Osteocyte (in vitro differentiated cells): ENCODE measurements around the gene RAPGEF5. TPM values are rescaled to one million over a fixed set of nuclear protein-coding genes. Genes with fewer than 3 reads are reported as not detected.

Experiments
- DNase-seq: peaks from one replicate; pipeline ENCODE4 v3.0.0; 2021; ENCODE audit warnings: mixed read lengths; ENCODE audit not compliant: unreplicated experiment; ENCODE audit errors: extremely low spot score
- H3K27ac Mint-ChIP-seq: one replicate; pipeline ENCODE4 v1.8.0; 2021; ENCODE audit warnings: mild to moderate bottlenecking, mixed read lengths; ENCODE audit not compliant: unreplicated experiment
- H3K27me3 Mint-ChIP-seq: one replicate; pipeline ENCODE4 v1.8.0; 2021; ENCODE audit warnings: mixed read lengths; ENCODE audit not compliant: unreplicated experiment
- H3K36me3 Mint-ChIP-seq: one replicate; pipeline ENCODE4 v1.8.0; 2021; ENCODE audit warnings: mixed read lengths; ENCODE audit not compliant: unreplicated experiment
- H3K4me1 Mint-ChIP-seq: one replicate; pipeline ENCODE4 v1.8.0; 2021; ENCODE audit warnings: mixed read lengths; ENCODE audit not compliant: unreplicated experiment
- H3K4me3 Mint-ChIP-seq: one replicate; pipeline ENCODE4 v1.8.0; 2021; ENCODE audit warnings: mild to moderate bottlenecking, moderate library complexity, mixed read lengths; ENCODE audit not compliant: unreplicated experiment
- H3K9me3 Mint-ChIP-seq: one replicate; pipeline ENCODE4 v1.8.0; 2021; ENCODE audit warnings: mixed read lengths; ENCODE audit not compliant: unreplicated experiment
- total RNA-seq: library from RNA; stranded (reverse); gene quantifications from 2 replicates; pipeline ENCODE4 v1.2.1, GENCODE V29; 2021
- TF ChIP-seq, protein P1 (sequence below): fragments of 200-600 bp; sonication (generic); IDR thresholded peaks from 2 replicates; pipeline ENCODE4 v1.5.0; 2021; ENCODE audit warnings: antibody characterized with exemption, mild to moderate bottlenecking, moderate library complexity

The RAPGEF5 gene
- total RNA-seq, 1 donor from 2014 or later = 0.27 TPM

DNA sequence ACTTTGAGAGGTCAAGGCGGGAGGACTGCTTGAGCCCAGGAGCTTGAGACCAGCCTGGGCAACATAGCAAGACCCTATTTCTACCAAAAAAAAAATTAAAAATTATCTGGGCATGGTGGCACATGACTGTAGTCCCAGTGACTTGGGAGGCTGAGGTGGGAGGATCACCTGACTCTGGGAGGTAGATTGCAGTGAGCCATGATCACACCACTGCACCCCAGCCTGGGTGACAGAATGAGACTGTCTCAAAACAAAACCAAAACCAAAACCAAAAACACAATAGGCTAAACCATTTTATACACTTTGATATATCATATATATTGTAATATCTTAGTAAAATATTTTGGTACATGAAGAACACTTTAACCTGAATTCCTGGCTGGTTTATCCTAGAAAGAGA is 101.6 kb downstream of the RAPGEF5 start:
- Mint-ChIP-seq H3K36me3 (no peaks in the 10 kb centered on the region), H3K27me3 (peaks cover 2% of the 10 kb centered on the region), H3K4me1 (no peaks in the 10 kb centered on the region), H3K27ac (no peak overlapping the region), H3K4me3 (no peak overlapping the region), H3K9me3 (no peaks in the 10 kb centered on the region)
- TF ChIP-seq, protein P1, sequence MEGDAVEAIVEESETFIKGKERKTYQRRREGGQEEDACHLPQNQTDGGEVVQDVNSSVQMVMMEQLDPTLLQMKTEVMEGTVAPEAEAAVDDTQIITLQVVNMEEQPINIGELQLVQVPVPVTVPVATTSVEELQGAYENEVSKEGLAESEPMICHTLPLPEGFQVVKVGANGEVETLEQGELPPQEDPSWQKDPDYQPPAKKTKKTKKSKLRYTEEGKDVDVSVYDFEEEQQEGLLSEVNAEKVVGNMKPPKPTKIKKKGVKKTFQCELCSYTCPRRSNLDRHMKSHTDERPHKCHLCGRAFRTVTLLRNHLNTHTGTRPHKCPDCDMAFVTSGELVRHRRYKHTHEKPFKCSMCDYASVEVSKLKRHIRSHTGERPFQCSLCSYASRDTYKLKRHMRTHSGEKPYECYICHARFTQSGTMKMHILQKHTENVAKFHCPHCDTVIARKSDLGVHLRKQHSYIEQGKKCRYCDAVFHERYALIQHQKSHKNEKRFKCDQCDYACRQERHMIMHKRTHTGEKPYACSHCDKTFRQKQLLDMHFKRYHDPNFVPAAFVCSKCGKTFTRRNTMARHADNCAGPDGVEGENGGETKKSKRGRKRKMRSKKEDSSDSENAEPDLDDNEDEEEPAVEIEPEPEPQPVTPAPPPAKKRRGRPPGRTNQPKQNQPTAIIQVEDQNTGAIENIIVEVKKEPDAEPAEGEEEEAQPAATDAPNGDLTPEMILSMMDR = no peak
- no peak for DNase-seq

DNA sequence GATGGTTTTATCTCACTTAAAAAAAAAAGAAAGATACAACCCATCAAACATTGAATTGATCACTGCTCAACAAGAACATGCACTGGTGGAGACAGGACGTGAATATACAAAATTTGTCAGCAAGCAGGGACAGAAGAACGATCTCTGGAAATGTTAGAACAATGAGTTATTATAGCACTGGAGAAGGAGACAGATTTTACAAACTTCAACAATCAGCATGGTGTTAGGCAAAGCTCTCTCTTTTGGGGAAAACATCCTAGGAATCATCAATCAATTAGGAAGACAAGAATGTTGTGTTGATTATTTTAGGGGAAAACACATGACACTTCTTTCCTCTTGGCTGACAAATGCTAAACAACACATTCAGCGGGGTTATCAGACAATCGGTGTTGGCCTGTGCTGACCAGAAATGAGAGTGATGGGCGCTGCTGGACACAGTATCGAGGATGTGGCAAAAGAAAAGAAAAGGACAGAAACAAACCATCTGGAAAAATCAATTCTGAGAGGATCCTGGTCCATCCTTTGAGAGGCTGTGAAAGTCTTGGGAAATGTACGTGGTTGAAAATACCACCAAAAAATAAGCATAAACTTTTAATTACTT is 103.9 kb downstream of the RAPGEF5 start:
- TF ChIP-seq, protein P1 = no peak
- Mint-ChIP-seq H3K27me3 (peaks cover 2% of the 10 kb centered on the region), H3K36me3 (no peaks in the 10 kb centered on the region), H3K27ac (no peak overlapping the region), H3K4me1 (no peaks in the 10 kb centered on the region), H3K9me3 (no peaks in the 10 kb centered on the region), H3K4me3 (no peak overlapping the region)
- no peak for DNase-seq

DNA sequence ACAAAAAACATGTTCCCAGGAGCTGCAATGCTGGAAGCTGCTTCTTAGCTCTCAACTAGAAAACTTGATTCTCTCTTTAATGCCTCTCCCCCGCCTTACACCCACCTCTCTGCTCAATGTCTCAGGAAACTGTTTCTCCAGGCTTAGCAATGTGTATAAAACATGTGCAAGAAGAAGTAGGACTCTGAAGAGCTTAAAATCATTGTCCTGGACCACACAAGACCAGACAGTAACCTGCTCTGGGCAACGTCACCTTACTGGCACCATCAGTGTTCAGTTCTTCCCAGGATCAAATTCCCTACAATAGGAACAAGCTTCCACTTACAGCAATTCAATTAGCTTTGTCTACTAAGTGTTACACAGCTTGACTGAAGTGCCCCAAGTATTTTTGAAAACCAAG is 104.9 kb downstream of the RAPGEF5 start:
- TF ChIP-seq, protein P1 = no peak
- no peak for DNase-seq
- Mint-ChIP-seq H3K27ac (no peak overlapping the region), H3K27me3 (peaks cover 2% of the 10 kb centered on the region), H3K4me1 (no peaks in the 10 kb centered on the region), H3K36me3 (no peaks in the 10 kb centered on the region), H3K4me3 (no peak overlapping the region), H3K9me3 (no peaks in the 10 kb centered on the region)

DNA sequence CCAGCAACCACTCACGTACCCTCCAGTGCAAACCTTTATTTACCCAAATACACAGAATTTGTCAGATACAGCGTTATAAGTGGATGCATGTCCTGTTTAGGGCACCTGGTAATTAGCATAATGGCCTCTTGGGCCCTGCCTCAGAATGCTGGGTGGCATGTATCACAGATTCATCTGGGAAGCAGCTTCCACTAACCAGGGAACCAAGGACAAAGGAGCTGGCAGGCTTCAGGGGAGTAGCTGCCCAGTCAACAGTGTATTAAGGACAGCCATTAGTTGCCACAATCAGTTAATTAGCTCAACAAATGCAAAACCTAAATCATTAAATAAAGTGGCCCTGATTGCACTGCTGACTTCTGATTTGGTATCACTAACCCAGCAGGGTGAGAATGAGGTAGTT is 105.7 kb downstream of the RAPGEF5 start:
- H3K27me3 Mint-ChIP-seq = peaks cover 2% of the 10 kb centered on the region
- no peaks in the 10 kb centered on the region for H3K4me1 Mint-ChIP-seq
- no peak overlapping the region for H3K4me3 Mint-ChIP-seq

DNA sequence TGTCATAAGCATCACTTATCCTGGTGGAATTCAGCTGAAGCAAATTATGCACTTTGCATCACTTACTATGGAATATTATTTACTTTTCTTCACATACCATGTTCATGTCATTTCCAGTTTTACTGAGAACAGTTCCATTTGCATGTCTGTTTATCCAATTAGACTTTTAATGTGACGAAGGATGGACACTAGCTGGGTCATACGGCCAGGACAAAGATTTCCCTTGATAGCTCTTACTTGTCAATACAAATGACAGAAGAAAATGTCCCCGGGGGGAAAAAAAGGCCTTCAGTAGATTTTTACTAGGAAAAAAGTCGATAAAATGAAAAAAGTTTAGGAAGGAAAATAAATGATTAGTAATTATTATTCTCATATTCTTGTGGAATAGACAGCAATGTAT is 106.6 kb downstream of the RAPGEF5 start:
- Mint-ChIP-seq H3K4me3 (no peak overlapping the region), H3K4me1 (no peaks in the 10 kb centered on the region), H3K36me3 (no peaks in the 10 kb centered on the region), H3K9me3 (peaks cover 13% of the 10 kb centered on the region), H3K27ac (no peak overlapping the region), H3K27me3 (peaks cover 2% of the 10 kb centered on the region)
- TF ChIP-seq, protein P1 = no peak
- DNase-seq = no peak

More for the DNA sequence above, 105.7 kb downstream of the RAPGEF5 start:
- Mint-ChIP-seq H3K9me3 (peaks cover 5% of the 10 kb centered on the region), H3K36me3 (no peaks in the 10 kb centered on the region), H3K27ac (no peak overlapping the region)
- no peak for DNase-seq
- TF ChIP-seq, protein P1 = no peak
